Mesodermal cell (in vitro differentiated cells): ENCODE results near the gene AHCYL1.
A peak's percentile ranks its signal among the peaks of the same experiment; 100 is the strongest.
"Not testable (repeated sequence)": the region's sequence is repeated elsewhere in the genome, so short reads cannot be mapped to it uniquely, and the experiment has no call there.

Experiments used
- H3K27ac ChIP-seq: 2 replicates; pipeline ENCODE4 v1.7.0; 2013; ENCODE audit warnings: mild to moderate bottlenecking, low read depth, low read length, moderate library complexity; ENCODE audit not compliant: severe bottlenecking
- H3K36me3 ChIP-seq: 2 replicates; pipeline ENCODE4 v1.7.1; 2013; ENCODE audit warnings: mild to moderate bottlenecking, low read length, moderate library complexity; ENCODE audit not compliant: control insufficient read depth, insufficient read depth
- H3K4me1 ChIP-seq: one replicate; pipeline ENCODE4 v1.7.1; 2013; ENCODE audit warnings: mild to moderate bottlenecking, low read length; ENCODE audit not compliant: insufficient read depth, control insufficient read depth, poor library complexity, severe bottlenecking
- H3K4me3 ChIP-seq: 2 replicates; pipeline ENCODE4 v1.7.0; 2013; ENCODE audit warnings: low read length, control low read depth, mild to moderate bottlenecking; ENCODE audit not compliant: insufficient read depth, poor library complexity, severe bottlenecking; ENCODE audit errors: extremely low read depth
- H3K9me3 ChIP-seq: 2 replicates; pipeline ENCODE4 v1.7.1; 2013; ENCODE audit warnings: mild to moderate bottlenecking, low read length, moderate library complexity; ENCODE audit not compliant: control insufficient read depth
- WGBS, 2 experiments: methylation state at CpG; one replicate each; pipeline ENCODE4 v1.1.5; 2013; ENCODE audit warnings: missing lambda C conversion rate in 2 of 2; ENCODE audit not compliant: insufficient coverage in 2 of 2; 5-methylcytosine and 5-hydroxymethylcytosine counted together

Gene AHCYL1

GRCh38 chr1:109951501-109951900, 33.1 kb upstream of the AHCYL1 start:
- 92 to 100% methylated on average over 3 to 4 of the region's 5 CpGs for WGBS, 2 experiments
- not testable (repeated sequence) for H3K9me3 ChIP-seq, H3K27ac ChIP-seq, H3K4me1 ChIP-seq, H3K4me3 ChIP-seq, H3K36me3 ChIP-seq

- H3K4me3 ChIP-seq = no peak overlapping the region
- peaks cover 11% of the 10 kb centered on the region for H3K4me1 ChIP-seq
- WGBS, 2 experiments = 100% methylated on average over 1 of the region's 1 CpG; no CpG with 5 or more reads in 1 of the 2 experiments
- no peaks in the 10 kb centered on the region for H3K36me3 ChIP-seq
- peak overlapping the region; percentile 66 for H3K27ac ChIP-seq
- peaks cover 5% of the 10 kb centered on the region for H3K9me3 ChIP-seq
These were observed 30.5 kb upstream of the AHCYL1 start for GRCh38 chr1:109954041-109954512.

- no peaks in the 10 kb centered on the region for H3K36me3 ChIP-seq
- H3K4me3 ChIP-seq = no peak overlapping the region
- WGBS, 2 experiments = 0% methylated on average over 1 of the region's 1 CpG
- peak overlapping the region; percentile 95 for H3K27ac ChIP-seq
- peaks cover 5% of the 10 kb centered on the region for H3K9me3 ChIP-seq
- peaks cover 39% of the 10 kb centered on the region for H3K4me1 ChIP-seq
These were observed 25.0 kb upstream of the AHCYL1 start for GRCh38 chr1:109959632-109959973.

DNA sequence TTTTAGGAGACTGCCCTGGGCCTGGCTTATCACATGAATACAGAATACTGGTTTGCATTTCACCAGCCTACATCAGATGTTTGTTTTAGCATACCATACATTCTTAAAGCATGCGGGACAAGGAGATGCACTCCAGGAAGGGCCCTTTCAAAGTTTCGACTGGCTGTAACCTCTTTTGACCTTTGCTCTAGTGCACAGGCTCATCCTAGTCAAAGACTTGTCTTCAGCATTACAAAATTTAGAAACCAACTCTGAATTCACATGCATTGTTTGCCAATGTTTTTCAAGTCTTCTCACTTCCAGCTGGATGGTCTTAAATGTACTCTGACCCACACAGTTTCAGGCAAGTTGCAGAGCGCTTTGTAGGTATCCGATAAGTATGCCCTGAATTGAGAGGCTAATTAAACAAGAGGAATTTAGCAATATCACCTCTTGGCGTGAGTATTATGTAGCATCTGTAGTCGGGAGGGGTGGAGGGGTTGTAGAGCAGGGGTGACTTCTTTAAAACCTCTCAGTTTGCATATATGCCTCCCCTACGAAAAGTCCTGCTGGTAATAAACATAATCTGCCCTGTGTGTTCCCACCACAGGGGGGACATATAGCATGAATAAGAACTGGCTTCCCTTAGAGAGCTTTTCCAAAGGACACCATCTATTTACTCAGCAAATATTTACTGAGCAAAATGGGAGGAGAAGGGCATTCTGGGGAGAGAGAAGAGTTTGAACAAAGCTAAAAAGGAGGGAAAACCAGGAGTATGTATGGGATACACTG, 24.4 kb upstream of the AHCYL1 start:
- 16 to 23% methylated on average over 5 to 6 of the region's 7 CpGs for whole genome bisulfite sequencing, 2 experiments
- Histone ChIP-seq H3K27ac (peak overlapping the region; percentile 95), H3K36me3 (no peaks in the 10 kb centered on the region), H3K9me3 (no peaks in the 10 kb centered on the region), H3K4me1 (peaks cover 39% of the 10 kb centered on the region), H3K4me3 (no peak overlapping the region)

DNA sequence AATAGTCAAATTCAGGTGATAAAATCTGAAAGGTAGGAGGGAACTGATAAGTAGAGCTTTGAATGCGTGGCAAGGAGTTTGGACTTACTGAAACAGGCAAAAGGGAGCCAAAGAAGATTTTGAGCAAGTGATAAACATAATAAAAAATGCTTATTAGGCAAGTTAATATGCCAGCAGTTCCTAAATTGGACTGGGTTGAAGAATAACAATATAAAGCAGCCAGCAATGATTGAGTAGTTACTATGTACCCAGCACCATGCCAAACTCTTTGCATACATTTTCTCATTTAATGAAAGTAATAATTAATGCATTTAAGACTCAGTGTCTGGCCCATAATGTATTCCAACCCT, 23.8 kb upstream of the AHCYL1 start:
- H3K9me3 ChIP-seq = no peaks in the 10 kb centered on the region
- no peak overlapping the region for H3K4me3 ChIP-seq
- WGBS, 2 experiments = 20 to 25% methylated on average over 1 of the region's 1 CpG
- peaks cover 39% of the 10 kb centered on the region for H3K4me1 ChIP-seq
- H3K36me3 ChIP-seq = no peaks in the 10 kb centered on the region
- peak overlapping the region; percentile 95 for H3K27ac ChIP-seq

DNA sequence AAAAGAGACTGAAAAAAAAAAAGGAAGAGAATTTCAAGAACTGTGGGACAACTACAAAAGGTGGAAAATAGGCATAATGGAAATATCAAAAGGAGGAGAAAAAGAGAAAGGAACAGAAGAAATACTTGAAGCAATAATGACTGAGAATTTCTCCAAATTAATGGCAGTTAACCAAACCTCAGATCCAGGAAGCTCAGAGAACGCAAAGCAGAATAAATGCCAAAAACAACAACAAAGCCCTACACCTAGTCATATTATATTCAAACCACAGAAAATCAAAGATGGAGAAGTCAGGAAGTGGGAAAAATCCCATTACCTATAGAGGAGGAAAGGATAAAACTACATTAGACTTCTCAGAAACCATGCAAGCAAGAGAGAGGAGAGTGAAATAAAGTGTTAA, 20.7 kb upstream of the AHCYL1 start:
- Histone ChIP-seq H3K4me3 (no peak overlapping the region), H3K9me3 (no peaks in the 10 kb centered on the region), H3K36me3 (no peaks in the 10 kb centered on the region), H3K27ac (no peak overlapping the region), H3K4me1 (peaks cover 33% of the 10 kb centered on the region)
- no CpG with 5 or more reads among the region's 1 CpG for WGBS, 2 experiments

DNA sequence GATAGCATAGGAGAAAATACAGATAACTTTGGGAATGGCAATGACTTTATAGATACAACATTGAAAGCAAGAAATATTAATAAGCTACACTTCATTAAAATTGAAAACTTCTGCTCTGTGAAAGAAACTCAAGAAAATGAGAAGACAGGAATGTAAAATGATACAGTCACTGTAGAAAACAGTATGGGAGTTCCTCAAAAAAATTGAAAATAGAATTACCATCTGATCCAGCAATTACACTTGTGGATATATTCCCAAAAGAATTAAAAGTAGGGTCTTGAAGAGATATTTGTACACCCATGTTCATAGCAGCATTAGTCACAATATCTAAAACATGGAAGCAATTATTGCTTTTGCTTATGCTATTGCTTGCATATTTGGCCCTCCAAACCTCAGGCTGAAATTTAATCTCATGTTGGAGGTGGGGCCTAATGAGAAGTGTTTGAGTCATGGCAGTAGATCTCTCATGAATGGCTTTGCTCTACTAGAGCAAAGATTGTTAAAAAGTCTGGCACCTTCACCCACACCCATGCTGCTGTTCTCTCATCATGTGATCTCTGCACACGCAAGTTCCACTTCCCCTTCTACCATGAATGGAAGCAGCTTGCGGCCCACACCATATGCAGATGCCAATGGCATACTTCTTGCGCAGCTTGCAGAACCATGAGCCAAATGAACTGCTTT, 15.3 kb upstream of the AHCYL1 start:
- Histone ChIP-seq H3K9me3 (no peaks in the 10 kb centered on the region), H3K27ac (no peak overlapping the region), H3K36me3 (no peaks in the 10 kb centered on the region), H3K4me3 (no peak overlapping the region), H3K4me1 (no peaks in the 10 kb centered on the region)
- 94 to 100% methylated on average over 3 of the region's 3 CpGs for WGBS, 2 experiments

DNA sequence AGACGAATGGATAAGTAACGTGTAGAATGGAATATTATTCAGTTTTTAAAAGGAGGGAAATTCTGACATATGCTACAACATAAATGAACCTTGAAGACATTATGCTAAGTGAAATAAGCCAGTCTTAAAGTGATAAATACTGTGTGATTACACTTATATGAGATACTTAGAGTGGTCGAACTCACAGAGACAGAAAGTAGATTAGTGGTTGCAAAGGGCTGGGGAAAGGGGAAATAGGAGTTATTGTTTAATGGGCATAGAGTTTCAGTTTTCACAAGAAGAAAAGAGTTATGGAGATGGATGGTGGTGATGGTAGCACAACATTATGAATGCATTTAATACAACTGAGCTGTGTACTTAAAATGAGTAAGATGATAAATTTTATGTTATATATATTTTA, 14.7 kb upstream of the AHCYL1 start:
- Histone ChIP-seq H3K4me1 (no peaks in the 10 kb centered on the region), H3K4me3 (no peak overlapping the region), H3K9me3 (no peaks in the 10 kb centered on the region), H3K27ac (no peak overlapping the region), H3K36me3 (no peaks in the 10 kb centered on the region)
- 91 to 100% methylated on average over 1 to 3 of the region's 3 CpGs for WGBS, 2 experiments

GRCh38 chr1:109971559-109971958, 13.0 kb upstream of the AHCYL1 start:
- no peak overlapping the region for H3K4me3 ChIP-seq
- H3K4me1 ChIP-seq = peaks cover 9% of the 10 kb centered on the region
- H3K27ac ChIP-seq = no peak overlapping the region
- no peaks in the 10 kb centered on the region for H3K36me3 ChIP-seq
- WGBS, 2 experiments = no CpG with 5 or more reads among the region's 1 CpG
- no peaks in the 10 kb centered on the region for H3K9me3 ChIP-seq

DNA sequence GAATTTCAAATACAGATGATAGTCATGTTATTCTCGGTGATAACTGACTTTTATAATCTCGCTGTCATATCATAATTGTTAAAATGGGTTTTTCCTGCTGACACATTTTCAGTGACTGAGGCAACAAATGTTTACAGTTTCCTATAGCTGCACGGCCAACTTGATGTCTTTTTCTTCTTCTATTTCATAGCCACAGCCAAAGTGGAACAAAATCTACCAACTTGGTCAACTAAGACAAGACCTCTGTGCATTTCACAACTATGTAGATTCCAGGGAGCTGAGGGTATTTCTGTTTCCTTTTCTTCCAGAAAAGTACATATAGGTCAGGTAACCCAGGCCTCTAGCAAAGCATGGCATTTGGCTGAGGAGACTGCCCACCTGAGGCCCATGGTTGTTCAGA, 10.4 kb upstream of the AHCYL1 start:
- peaks cover 10% of the 10 kb centered on the region for H3K4me1 ChIP-seq
- no peaks in the 10 kb centered on the region for H3K36me3 ChIP-seq
- H3K9me3 ChIP-seq = no peaks in the 10 kb centered on the region
- WGBS, 2 experiments = 89 to 96% methylated on average over 2 to 3 of the region's 3 CpGs
- H3K4me3 ChIP-seq = no peak overlapping the region
- no peak overlapping the region for H3K27ac ChIP-seq

GRCh38 chr1:109975718-109976117, 8.8 kb upstream of the AHCYL1 start:
- WGBS, 2 experiments = 70 to 100% methylated on average over 1 to 2 of the region's 3 CpGs
- H3K27ac ChIP-seq = no peak overlapping the region
- no peaks in the 10 kb centered on the region for H3K9me3 ChIP-seq
- no peak overlapping the region for H3K4me3 ChIP-seq
- peaks cover 24% of the 10 kb centered on the region for H3K4me1 ChIP-seq
- no peaks in the 10 kb centered on the region for H3K36me3 ChIP-seq
